ENCODE measurements around the gene PIMREG. TPM values are rescaled to one million over a fixed set of nuclear protein-coding genes. Genes with fewer than 3 reads are reported as not detected.
A peak's percentile ranks its signal among the peaks of the same experiment; 100 is the strongest.

Gene PIMREG
- total and polyA plus RNA-seq, 4 donors = 0.35 to 3.0 (median 0.71) TPM

DNA sequence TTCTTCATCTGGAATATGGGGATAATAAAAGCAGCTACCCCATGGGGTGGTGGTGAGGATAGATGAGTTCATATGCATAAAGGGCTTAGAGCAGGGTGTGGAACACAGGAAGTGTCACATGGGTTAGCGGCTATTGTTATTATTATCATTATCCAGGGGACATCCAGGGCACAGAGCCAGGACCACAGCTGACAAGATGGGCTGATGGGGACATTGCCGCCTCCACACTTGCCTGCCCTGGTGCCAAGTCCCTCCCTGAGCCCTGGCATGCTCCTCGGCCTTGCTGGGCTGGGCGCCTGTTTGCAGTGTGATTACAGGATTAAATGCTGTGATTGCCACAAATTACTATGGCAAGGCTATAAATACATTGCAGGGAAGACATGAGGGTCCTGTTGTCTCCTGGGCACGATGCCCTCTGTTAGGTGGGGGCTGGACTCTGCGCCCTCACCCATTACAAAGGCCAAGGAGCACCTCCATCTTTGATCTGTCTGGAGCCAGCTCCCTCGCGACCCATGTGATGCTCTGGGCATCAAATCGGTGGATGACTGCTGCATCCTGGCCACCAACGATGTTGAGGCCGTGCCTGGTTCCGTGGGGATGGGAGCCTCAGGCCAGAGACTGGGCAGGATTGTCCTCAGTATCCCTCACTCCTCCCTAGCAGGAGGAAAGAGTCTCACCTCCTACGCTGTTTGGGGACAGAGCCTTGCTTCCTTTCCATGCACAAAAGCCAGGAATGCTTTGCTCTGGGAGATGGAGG lies 43.2 kb downstream of the PIMREG start:
- no peak overlapping the region for H3K4me3 ChIP-seq
- TF ChIP-seq, protein P1, sequence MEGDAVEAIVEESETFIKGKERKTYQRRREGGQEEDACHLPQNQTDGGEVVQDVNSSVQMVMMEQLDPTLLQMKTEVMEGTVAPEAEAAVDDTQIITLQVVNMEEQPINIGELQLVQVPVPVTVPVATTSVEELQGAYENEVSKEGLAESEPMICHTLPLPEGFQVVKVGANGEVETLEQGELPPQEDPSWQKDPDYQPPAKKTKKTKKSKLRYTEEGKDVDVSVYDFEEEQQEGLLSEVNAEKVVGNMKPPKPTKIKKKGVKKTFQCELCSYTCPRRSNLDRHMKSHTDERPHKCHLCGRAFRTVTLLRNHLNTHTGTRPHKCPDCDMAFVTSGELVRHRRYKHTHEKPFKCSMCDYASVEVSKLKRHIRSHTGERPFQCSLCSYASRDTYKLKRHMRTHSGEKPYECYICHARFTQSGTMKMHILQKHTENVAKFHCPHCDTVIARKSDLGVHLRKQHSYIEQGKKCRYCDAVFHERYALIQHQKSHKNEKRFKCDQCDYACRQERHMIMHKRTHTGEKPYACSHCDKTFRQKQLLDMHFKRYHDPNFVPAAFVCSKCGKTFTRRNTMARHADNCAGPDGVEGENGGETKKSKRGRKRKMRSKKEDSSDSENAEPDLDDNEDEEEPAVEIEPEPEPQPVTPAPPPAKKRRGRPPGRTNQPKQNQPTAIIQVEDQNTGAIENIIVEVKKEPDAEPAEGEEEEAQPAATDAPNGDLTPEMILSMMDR (IDR thresholded peaks at IDR 0.05; ENCODE audit: control extremely low read depth, extremely low read depth) = no peak
- peaks cover 0 to 2% (median 0%) of the 10 kb centered on the region in 4 donors for H3K36me3 ChIP-seq (ENCODE audit: control insufficient read depth in 4 of 4, insufficient read depth in 4 of 4, low read length in 4 of 4)
- H3K27me3 ChIP-seq (ENCODE audit: control insufficient read depth in 3 of 3, insufficient read depth in 3 of 3, low read length in 2 of 3) = no peaks in the 10 kb centered on the region
- DNase-seq (peak; percentile 36 to 44 (median 42)), ATAC-seq (ENCODE audit: insufficient read depth, low FRiP score) (no peak)
- no peak overlapping the region for H3K9ac ChIP-seq (ENCODE audit: insufficient read depth in 1 of 2, low read length in 2 of 2)
- WGBS, 2 donors = 58 to 75% methylated on average over 13 of the region's 13 CpGs
- no peak overlapping the region for H3K27ac ChIP-seq (ENCODE audit: low read depth in 1 of 2, low read length in 1 of 2)
- no peaks in the 10 kb centered on the region for H3K9me3 ChIP-seq (ENCODE audit: control insufficient read depth in 4 of 4, insufficient read depth in 3 of 4, low read length in 3 of 4)
- peaks cover 0 to 14% (median 0%) of the 10 kb centered on the region in 5 donors for H3K4me1 ChIP-seq (ENCODE audit: control insufficient read depth in 5 of 5, insufficient read depth in 5 of 5, low read length in 5 of 5)

DNA sequence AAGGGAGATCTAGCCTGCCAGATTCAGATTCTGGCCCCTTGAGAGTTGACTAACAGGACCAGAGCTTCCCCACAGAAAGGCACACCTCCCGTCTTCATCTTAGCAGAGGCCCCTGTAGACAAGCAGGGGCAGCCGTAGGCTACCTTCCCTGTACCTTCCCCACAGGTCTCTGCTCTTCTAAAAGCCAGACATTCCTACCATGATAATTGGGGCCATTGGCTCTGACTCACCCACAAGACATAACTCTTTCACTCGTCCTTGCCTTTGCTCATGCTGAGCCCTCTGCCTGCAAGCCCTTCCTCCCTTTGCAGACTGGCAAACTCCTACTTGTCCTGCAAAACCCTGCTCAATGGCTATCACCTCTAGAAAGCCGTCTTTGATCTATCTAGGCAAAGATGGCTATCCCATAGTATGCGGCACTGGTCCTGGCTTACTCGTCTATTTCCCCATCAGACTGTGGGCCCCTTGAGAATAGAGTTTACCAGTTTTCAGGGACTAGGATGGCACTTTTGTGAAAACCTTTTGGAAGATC lies 43.8 kb downstream of the PIMREG start:
- Histone ChIP-seq H3K27ac (ENCODE audit: low read depth in 1 of 2, low read length in 1 of 2) (no peak overlapping the region), H3K27me3 (ENCODE audit: control insufficient read depth in 3 of 3, insufficient read depth in 3 of 3, low read length in 2 of 3) (no peaks in the 10 kb centered on the region), H3K9me3 (ENCODE audit: control insufficient read depth in 4 of 4, insufficient read depth in 3 of 4, low read length in 3 of 4) (no peaks in the 10 kb centered on the region), H3K9ac (ENCODE audit: insufficient read depth in 1 of 2, low read length in 2 of 2) (no peak overlapping the region), H3K36me3 (ENCODE audit: control insufficient read depth in 4 of 4, insufficient read depth in 4 of 4, low read length in 4 of 4) (peaks cover 0 to 2% (median 0%) of the 10 kb centered on the region in 4 donors), H3K4me1 (ENCODE audit: control insufficient read depth in 5 of 5, insufficient read depth in 5 of 5, low read length in 5 of 5) (peaks cover 0 to 14% (median 0%) of the 10 kb centered on the region in 5 donors), H3K4me3 (no peak overlapping the region)
- DNase-seq (no peak), ATAC-seq (ENCODE audit: insufficient read depth, low FRiP score) (no peak)
- 89 to 92% methylated on average over 6 of the region's 6 CpGs for WGBS, 2 donors
- TF ChIP-seq, protein P1 (IDR thresholded peaks at IDR 0.05; ENCODE audit: control extremely low read depth, extremely low read depth) = no peak

- TF ChIP-seq, protein P1 (IDR thresholded peaks at IDR 0.05; ENCODE audit: control extremely low read depth, extremely low read depth) = no peak
- Histone ChIP-seq H3K4me1 (ENCODE audit: control insufficient read depth in 5 of 5, insufficient read depth in 5 of 5, low read length in 5 of 5) (peaks cover 0 to 14% (median 0%) of the 10 kb centered on the region in 5 donors), H3K4me3 (no peak overlapping the region), H3K36me3 (ENCODE audit: control insufficient read depth in 4 of 4, insufficient read depth in 4 of 4, low read length in 4 of 4) (no peaks in the 10 kb centered on the region), H3K9me3 (ENCODE audit: control insufficient read depth in 4 of 4, insufficient read depth in 3 of 4, low read length in 3 of 4) (no peaks in the 10 kb centered on the region), H3K27ac (ENCODE audit: low read depth in 1 of 2, low read length in 1 of 2) (no peak overlapping the region), H3K9ac (ENCODE audit: insufficient read depth in 1 of 2, low read length in 2 of 2) (no peak overlapping the region), H3K27me3 (ENCODE audit: control insufficient read depth in 3 of 3, insufficient read depth in 3 of 3, low read length in 2 of 3) (no peaks in the 10 kb centered on the region)
- no peak for ATAC-seq (ENCODE audit: insufficient read depth, low FRiP score)
- WGBS, 2 donors = 84 to 87% methylated on average over 6 of the region's 6 CpGs
- no peak for DNase-seq
Observed at GRCh38 chr17:6489016-6489550, 44.8 kb downstream of the PIMREG start.
